Naive thymus-derived CD8-positive, alpha-beta T cell (primary cell): ENCODE measurements around the gene GIGYF1. TPM values are rescaled to one million over a fixed set of nuclear protein-coding genes. Genes with fewer than 3 reads are reported as not detected.
"Not testable (repeated sequence)": the region's sequence is repeated elsewhere in the genome, so short reads cannot be mapped to it uniquely, and the experiment has no call there.

Experiments used
- ATAC-seq, 2 donors: fragments of 150-1000 bp; cut with Tn5 transposase in 1 of 2; sonication (Bioruptor Pico), chemical (Tn5 transposase) in 1 of 2; 1 replicate in 1 of 2; 2 replicates in 1 of 2; pipeline ENCODE4 v1.10.0; 2021; ENCODE audit warnings: mild to moderate bottlenecking in 2 of 2, moderate library complexity in 2 of 2
- POLR2A ChIA-PET: fragments of 350-600 bp; sonication (Branson Sonifier 250); formaldehyde crosslinking; loops from one replicate; lab custom pipeline; 2021; ENCODE audit warnings: antibody characterized with exemption; lab: Charles Lee
- DNase-seq, 10 donors: peaks; one replicate each; pipeline versions ENCODE4 v3.0.0 to v3.0.0-alpha.2; 2020 to 2022
- H3K27ac Mint-ChIP-seq, 10 donors: one replicate each; pipeline ENCODE4 v1.8.0; 2020 to 2022; ENCODE audit warnings: mild to moderate bottlenecking in 10 of 10, mixed read lengths in 10 of 10, moderate library complexity in 4 of 10, inconsistent platforms in 1 of 10
- H3K27me3 Mint-ChIP-seq, 5 donors: one replicate each; pipeline ENCODE4 v1.8.0; 2021 to 2022; ENCODE audit warnings: mixed read lengths in 5 of 5
- H3K36me3 Mint-ChIP-seq, 3 donors: one replicate each; pipeline ENCODE4 v1.8.0; 2020 to 2022; ENCODE audit warnings: mixed read lengths in 3 of 3, mild to moderate bottlenecking in 2 of 3, inconsistent platforms in 1 of 3
- H3K4me1 Mint-ChIP-seq, 4 donors: one replicate each; pipeline ENCODE4 v1.8.0; 2021 to 2022; ENCODE audit warnings: mixed read lengths in 4 of 4
- H3K4me3 Mint-ChIP-seq, 10 donors: one replicate each; pipeline ENCODE4 v1.8.0; 2020 to 2022; ENCODE audit warnings: mild to moderate bottlenecking in 10 of 10, mixed read lengths in 10 of 10, moderate library complexity in 6 of 10, inconsistent platforms in 1 of 10
- H3K9me3 Mint-ChIP-seq, 9 donors: one replicate each; pipeline ENCODE4 v1.8.0; 2020 to 2022; ENCODE audit warnings: mixed read lengths in 9 of 9, mild to moderate bottlenecking in 3 of 9, inconsistent platforms in 1 of 9, moderate library complexity in 1 of 9
- polyA plus RNA-seq, 3 donors: library from polyadenylated mRNA; unstranded; fragments of 300-500 nt; fragmentation: Illumina TruSeq; gene quantifications; one replicate each; pipeline ENCODE4 v1.2.3, GENCODE V29; 2021
- total RNA-seq, 8 experiments: library from RNA in 2 of 8; stranded (reverse) in 2 of 8; gene quantifications; one replicate each; pipeline ENCODE4 v1.2.3 and lab custom pipeline; 2021 to 2026

The GIGYF1 gene
- total and polyA plus RNA-seq, 5 experiments from 2014 or later, result 0.83 to 122 (median 3.0) TPM

DNA sequence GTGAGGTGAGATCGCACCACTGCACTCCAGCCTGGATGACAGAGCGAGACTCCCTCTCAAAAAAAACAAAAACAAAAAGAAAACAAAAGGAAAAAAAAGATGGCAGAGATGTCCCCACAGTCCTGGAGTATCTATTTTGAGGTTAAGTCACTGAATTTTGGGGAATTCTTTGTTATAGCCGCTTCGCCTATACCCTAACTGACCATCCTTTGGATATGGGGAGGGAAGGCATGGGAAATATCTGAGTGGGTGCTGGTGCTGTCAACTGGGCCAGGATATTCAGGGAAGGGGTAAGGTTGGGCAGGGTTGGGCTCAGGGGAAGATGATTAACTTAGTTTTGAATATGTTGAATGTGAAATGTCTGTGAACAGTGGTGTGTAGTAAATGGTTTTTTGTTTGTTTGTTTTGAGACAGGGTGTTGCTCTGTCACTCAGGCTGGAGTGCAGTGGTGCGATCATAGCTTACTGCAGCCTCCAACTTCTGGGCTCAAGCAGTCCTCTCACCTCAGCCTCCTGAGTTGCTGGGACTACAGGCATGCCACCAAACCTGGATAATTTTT is 28.8 kb downstream of the GIGYF1 start:
- no peak overlapping the region for H3K4me3 Mint-ChIP-seq
- POLR2A ChIA-PET, result interaction anchor here (0.9 to 1.2 kb wide), 2 partner anchors 10 to 35 kb away, joined by 3 read pairs; no protein-coding TSS in a partner anchor
- no peaks in the 10 kb centered on the region for H3K9me3 Mint-ChIP-seq
- no peaks in the 10 kb centered on the region for H3K36me3 Mint-ChIP-seq
- DNase-seq (no peak), ATAC-seq (no peak)
- H3K27me3 Mint-ChIP-seq, result peaks cover 2 to 10% (median 5%) of the 10 kb centered on the region in 5 donors
- peak overlapping the region in 2 of 10 donors; percentile 26 to 40 for H3K27ac Mint-ChIP-seq
- peaks cover 0 to 6% (median 0%) of the 10 kb centered on the region in 4 donors for H3K4me1 Mint-ChIP-seq

DNA sequence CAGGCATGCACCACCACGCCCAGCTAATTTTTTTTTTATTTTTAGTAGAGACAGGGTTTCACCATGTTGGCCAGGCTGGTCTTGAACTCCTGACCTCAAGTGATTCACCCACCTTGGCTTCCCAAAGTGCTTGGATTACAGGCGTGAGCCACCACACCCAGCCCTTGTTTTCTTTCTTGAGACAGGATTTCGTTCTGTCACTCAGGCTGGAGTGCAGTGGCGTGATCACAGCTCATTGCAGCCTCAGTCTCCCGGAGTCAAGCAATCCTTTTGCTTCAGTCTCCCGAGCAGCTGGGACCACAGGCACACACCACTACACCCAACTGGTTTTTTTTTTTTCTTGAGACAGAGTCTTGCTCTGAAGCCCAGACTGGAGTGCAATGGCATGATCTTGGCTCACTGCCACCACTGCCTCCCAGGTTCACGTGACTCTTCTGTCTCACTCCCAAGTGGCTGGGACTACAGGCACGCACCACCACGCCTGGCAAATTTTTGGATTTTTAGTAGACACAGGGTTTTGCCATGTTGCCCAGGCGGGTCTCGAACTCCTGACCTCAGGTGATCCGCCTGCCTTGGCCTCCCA is 31.8 kb downstream of the GIGYF1 start:
- H3K27ac Mint-ChIP-seq, H3K4me3 Mint-ChIP-seq, ATAC-seq, DNase-seq, H3K36me3 Mint-ChIP-seq, H3K9me3 Mint-ChIP-seq, POLR2A ChIA-PET, H3K4me1 Mint-ChIP-seq: not testable (repeated sequence)
- H3K27me3 Mint-ChIP-seq, result peaks cover 9 to 34% (median 22%) of the 10 kb centered on the region in 5 donors

DNA sequence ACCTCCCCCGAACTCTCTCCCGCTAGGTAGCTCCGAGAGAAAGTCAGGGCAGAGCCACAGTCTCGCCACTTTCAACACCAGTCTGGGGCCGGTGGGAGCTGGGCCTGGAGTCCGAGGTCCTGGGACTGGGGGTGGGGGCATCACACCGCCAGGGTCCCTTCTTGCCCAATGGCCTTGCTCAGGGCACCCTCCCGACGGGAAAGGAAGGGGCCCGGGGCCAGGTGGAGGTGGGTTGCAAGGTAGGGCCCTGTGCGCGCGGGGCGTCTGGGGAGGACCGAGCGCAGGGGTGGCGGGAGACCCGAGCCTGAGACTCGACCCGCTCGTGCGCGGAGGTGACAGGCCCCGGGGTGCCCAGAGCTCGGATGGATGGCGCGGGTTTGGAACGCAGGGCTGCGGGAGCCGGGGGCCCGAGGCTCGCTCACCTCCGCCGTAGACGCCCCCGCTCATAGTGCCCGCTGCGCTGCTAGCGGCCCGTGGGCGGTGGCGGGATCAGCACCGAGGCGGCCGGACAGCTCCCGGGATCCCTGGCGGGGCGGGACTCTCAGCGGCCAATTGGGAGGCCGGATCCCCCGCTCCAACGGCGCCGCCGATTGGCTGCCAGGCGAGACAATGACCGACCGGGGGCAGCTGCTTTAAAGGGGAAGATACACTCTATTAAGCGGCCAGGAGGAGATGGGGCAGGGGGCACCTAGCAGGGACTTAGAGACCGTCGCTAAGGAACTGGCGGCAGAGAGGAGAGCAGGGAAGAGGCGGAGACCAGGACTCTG is 38.0 kb downstream of the GIGYF1 start, which contains the start of gene ACTL6B:
Gene ACTL6B (minus strand): TSS at position 541 of the 767 bp plus-strand sequence. CDS start 94 bp downstream, at position 447.
- POLR2A ChIA-PET, result interaction anchor here (0.6 to 0.7 kb wide), 3 partner anchors 10 to 20 kb away, joined by 3 read pairs; no protein-coding TSS in a partner anchor
- Mint-ChIP-seq H3K27ac (no peak within 1 kb of the TSS), H3K4me1 (peaks cover 0 to 1% (median 0%) of the 10 kb centered on the region in 4 donors), H3K27me3 (peaks cover 19 to 66% (median 38%) of the 10 kb centered on the region in 5 donors), H3K9me3 (peaks cover 0 to 4% (median 0%) of the 10 kb centered on the region in 9 donors), H3K4me3 (peak within 1 kb of the TSS in 1 of 10 donors; percentile 26), H3K36me3 (peaks cover 0 to 5% (median 0%) of the 10 kb centered on the region in 3 donors)
- ATAC-seq (peak; percentile 70 to 81), DNase-seq (peak in 9 of 10 donors; percentile 35 to 73 (median 55))

DNA sequence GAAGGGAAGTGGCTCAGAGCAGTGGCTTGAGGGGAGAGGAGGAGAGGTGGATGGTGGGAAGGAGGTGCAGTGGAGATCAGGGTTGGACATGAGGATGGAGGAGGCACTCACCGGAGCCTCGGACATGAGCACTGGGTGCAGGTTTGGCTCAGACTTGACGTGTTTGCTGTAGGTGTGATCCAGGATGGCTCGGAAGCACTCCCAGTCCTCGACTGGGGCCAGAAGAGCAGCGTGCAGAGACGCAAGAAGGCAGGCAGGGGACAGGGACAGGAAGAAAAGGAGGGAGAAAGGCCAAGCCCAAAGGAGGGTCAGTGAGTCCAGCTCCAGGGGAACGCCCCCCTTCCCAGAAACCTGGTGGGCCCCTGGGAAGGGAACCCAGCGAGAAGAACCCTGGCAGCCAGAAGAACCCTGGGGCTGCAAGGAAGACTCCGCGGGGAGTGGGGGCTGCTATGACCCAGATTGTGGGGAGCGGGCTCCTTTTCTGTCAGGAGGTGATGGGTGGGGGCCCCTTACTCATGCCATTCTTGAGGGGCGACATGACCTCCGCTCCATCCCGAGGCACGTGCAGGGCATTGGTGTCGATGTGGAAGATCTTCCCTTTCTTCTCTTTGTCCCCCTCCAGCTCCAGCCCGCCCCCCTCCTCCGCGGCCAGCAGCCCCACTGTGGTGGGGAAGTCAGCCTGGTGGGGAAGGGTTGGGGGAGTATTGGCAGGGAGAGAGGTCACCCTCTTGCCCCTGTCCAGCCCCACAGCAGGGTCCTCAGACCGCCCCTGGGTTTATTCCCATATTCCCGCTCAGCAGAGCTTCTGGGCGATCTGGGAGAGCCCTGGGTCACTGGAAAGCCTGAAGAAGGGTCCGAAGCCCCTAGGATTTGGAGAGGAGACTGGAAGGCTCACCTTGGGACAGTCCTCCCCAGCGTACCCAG is 38.9 kb downstream of the GIGYF1 start:
- peaks cover 21 to 65% (median 43%) of the 10 kb centered on the region in 5 donors for H3K27me3 Mint-ChIP-seq
- DNase-seq (no peak), ATAC-seq (no peak)
- POLR2A ChIA-PET, result interaction anchor here (0.6 to 0.7 kb wide), 2 partner anchors 11 to 196 kb away, joined by 3 to 4 read pairs; no protein-coding TSS in a partner anchor
- H3K4me3 Mint-ChIP-seq, result no peak overlapping the region
- H3K9me3 Mint-ChIP-seq, result peaks cover 0 to 4% (median 0%) of the 10 kb centered on the region in 9 donors
- no peaks in the 10 kb centered on the region for H3K4me1 Mint-ChIP-seq
- peaks cover 0 to 5% (median 0%) of the 10 kb centered on the region in 3 donors for H3K36me3 Mint-ChIP-seq
- H3K27ac Mint-ChIP-seq, result peak overlapping the region in 1 of 10 donors; percentile 79

DNA sequence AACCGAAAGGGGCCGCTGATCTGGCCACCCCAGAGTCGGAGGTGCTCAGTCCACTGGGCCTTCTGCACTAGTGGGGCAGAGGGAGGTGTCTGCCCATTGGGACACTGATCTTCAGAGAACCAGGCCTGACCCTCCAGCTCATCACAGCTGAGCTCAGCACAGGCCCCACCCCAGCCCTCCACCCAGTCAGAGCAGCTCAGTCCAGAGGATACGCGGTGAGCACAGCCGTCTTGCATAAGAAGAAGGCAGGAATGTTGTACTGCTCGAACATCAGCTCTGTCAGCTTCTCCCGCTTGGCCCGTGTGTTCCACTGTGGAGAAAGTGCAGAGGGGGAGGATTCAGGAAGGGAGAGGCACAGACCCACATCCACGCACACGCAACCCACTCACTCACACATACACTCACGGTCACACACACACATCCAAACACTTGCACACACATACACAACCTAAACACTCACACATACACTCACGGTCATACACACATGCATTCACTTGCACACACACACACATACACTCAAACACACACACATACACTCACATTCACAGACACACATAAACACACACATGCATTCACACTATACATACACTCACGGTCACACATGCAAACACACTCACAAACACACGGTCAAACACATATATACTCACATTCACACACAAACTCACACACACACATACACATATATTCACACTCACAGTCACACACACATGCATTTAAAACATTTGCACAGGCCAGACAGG is 44.1 kb downstream of the GIGYF1 start:
- Mint-ChIP-seq H3K27ac (no peak overlapping the region), H3K27me3 (peaks cover 15 to 53% (median 23%) of the 10 kb centered on the region in 5 donors), H3K9me3 (peaks cover 0 to 4% (median 0%) of the 10 kb centered on the region in 9 donors), H3K4me3 (no peak overlapping the region), H3K4me1 (no peaks in the 10 kb centered on the region), H3K36me3 (peaks cover 0 to 5% (median 0%) of the 10 kb centered on the region in 3 donors)
- no peak for ATAC-seq
- POLR2A ChIA-PET, result no interaction called here
- DNase-seq, result no peak

DNA sequence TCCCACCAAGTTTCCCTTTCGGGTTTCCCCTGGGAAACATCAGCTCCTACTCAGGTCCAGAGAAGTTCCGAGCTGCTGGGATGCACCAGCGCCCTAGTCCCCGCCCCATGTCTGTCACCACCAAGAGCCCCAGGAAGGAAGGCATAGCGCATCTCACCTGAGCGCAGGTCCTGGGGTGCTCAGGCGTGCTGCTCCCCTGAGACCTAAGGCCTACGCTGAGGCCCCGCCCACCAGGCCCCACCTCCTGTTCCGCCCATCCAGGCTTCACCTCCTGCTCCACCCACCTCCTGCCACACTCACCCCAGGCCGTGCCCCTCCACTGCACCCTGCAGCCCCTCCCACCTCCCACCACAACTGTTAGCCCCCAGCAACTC is 51.5 kb downstream of the GIGYF1 start:
- ATAC-seq, result peak; percentile 30 to 61
- Mint-ChIP-seq H3K4me1 (peaks cover 0 to 5% (median 0%) of the 10 kb centered on the region in 4 donors), H3K4me3 (no peak overlapping the region), H3K36me3 (no peaks in the 10 kb centered on the region), H3K27me3 (peaks cover 0 to 12% (median 0%) of the 10 kb centered on the region in 5 donors), H3K27ac (no peak overlapping the region), H3K9me3 (no peaks in the 10 kb centered on the region)
- no peak for DNase-seq
- POLR2A ChIA-PET, result no interaction called here

DNA sequence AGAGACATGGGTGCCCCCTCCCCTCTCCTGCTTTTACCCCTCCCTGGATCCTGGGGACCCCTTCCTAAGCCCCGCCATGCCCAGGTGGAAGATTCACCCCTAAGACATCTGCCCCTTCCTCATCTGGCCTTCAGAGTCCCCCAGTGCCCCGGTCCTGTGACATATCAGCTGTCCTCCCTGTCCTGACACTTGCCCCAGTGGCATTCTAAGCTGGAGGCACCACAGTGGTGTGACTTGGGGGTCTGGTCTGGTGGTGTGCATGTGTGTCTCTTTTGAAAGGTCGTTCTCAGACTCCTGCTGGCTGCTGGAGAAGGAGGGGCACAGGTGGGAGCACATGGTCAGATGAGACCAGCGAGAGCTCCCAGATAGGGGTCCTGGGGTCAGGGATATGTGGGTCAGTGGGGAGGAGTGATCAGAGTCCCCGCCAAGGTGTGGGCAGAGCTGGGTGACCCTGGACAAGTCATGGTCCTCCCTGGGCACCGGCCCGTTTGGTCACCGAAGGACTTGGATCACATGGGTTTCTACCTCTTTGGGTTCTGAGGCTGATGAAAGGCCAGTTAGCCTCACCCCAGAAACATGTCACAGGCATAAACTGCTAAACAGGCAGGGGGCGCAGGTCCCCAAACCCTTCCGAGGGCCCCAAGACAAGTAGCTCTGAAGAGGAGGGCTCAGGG is 52.1 kb downstream of the GIGYF1 start:
- POLR2A ChIA-PET, result no interaction called here
- ATAC-seq (no peak), DNase-seq (no peak)
- H3K27me3 Mint-ChIP-seq, result peaks cover 0 to 9% (median 0%) of the 10 kb centered on the region in 5 donors
- H3K4me3 Mint-ChIP-seq, result no peak overlapping the region
- H3K36me3 Mint-ChIP-seq, result no peaks in the 10 kb centered on the region
- H3K27ac Mint-ChIP-seq, result no peak overlapping the region
- H3K9me3 Mint-ChIP-seq, result no peaks in the 10 kb centered on the region
- H3K4me1 Mint-ChIP-seq, result peaks cover 0 to 5% (median 0%) of the 10 kb centered on the region in 4 donors

DNA sequence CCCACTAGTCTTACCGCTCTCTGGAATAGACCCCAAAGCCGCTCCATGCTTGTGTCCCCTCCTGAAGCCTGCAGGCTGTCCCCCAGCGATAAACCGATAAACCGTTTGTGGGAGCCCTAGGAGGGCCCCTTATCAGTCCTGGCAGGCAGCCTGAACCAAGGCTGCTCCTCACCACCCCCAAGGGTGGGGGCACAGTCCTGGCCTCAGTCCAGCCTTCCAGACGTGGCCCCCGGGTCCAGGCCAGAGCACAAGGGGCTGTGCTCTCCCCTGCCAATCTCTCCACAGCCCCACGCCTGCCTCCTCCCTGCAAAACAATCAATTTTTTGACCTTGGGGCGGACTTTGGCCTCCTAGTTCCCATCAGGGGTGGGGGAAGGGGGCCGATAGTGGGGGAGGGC is 52.6 kb downstream of the GIGYF1 start, which contains the start of gene TFR2:
Gene TFR2 (minus strand): TSS at position 90 of the 397 bp plus-strand sequence. CDS start 43 bp downstream, at position 47.
- POLR2A ChIA-PET, result no interaction called here
- DNase-seq (no peak), ATAC-seq (no peak)
- H3K27me3 Mint-ChIP-seq, result peaks cover 0 to 10% (median 0%) of the 10 kb centered on the region in 5 donors
- no peak within 1 kb of the TSS for H3K4me3 Mint-ChIP-seq
- H3K36me3 Mint-ChIP-seq, result no peaks in the 10 kb centered on the region
- peak within 1 kb of the TSS in 1 of 10 donors; percentile 38 for H3K27ac Mint-ChIP-seq
- peaks cover 0 to 5% (median 0%) of the 10 kb centered on the region in 4 donors for H3K4me1 Mint-ChIP-seq
- no peaks in the 10 kb centered on the region for H3K9me3 Mint-ChIP-seq

DNA sequence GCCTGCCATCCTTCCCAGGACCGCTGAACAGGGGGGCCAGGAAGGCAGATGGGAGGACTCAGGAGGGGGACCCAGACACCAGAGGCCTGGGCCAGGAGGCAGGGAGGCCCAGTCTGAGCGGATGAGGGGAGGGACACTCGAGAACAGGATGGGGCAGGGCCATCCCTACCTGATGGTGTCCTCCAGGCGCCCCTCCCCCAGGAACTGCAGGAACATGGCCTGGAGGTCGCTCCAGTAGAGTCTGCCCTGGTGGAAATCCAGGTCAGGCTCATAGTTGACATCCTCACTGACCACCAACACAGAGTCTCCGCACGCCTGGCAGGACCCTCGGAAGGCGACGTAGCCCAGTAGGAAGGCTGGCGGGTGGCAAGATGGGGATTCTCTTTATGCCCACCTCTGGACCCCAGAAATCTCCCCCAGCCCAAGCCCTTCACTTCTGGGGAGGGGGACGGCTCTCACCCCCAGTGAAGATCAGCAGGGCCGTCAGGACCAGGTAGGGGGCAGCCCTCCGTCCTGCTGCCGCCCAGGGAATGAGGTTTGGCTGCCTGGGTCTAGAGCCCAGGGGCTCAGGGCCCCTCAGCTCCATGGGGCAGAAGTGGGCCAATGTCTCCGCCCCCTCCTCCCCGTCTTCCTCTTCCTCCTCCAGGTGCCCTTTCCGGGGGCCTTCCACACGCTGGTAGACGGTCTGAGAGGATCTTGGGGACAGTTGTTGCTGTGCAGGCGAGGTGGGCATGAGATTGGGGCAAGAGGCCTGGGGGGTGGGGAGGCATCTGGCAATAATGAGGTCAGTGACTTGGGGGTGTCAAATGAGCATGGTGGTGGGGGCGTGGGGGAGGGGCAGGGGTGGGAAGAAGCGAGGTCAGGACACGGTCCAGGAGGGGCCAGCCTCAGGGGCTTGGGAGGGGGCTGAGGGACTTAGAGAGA is 53.3 kb downstream of the GIGYF1 start:
- ATAC-seq (no peak), DNase-seq (no peak)
- H3K27ac Mint-ChIP-seq, result peak overlapping the region in 1 of 10 donors; percentile 38
- no peak overlapping the region for H3K4me3 Mint-ChIP-seq
- peaks cover 0 to 8% (median 0%) of the 10 kb centered on the region in 5 donors for H3K27me3 Mint-ChIP-seq
- H3K36me3 Mint-ChIP-seq, result no peaks in the 10 kb centered on the region
- H3K9me3 Mint-ChIP-seq, result no peaks in the 10 kb centered on the region
- POLR2A ChIA-PET, result no interaction called here
- H3K4me1 Mint-ChIP-seq, result peaks cover 0 to 5% (median 0%) of the 10 kb centered on the region in 4 donors

DNA sequence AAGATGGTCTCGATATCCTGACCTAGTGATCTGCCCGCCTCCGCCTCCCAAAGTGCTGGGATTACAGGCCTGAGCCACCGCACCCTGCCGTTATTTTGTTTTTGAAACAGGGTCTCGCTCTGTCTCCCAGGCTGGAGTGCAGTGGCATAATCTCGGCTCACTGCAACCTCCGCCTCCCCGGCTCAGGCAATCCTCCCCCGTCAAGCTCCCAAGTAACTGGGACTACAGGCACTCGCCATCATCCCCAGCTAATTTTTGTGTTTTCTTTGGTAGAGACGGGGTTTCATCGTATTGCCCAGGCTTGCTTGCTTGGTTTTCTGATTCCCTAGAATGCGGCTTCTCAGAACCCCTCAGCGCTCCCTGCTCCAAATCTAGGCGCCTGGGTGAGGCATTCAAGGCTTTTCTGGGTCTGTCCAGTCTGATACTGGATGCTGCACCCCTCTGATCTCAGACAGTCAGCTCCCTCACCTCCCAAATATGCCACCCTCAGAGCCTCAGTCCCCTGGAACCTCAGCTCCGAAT is 54.0 kb downstream of the GIGYF1 start:
- POLR2A ChIA-PET, result interaction anchor here (0.9 to 1.5 kb wide), 2 partner anchors 28 to 54 kb away, joined by 3 read pairs; partner anchors contain the start of genes FBXO24, LRCH4 and MOSPD3
- peaks cover 0 to 6% (median 0%) of the 10 kb centered on the region in 5 donors for H3K27me3 Mint-ChIP-seq
- no peak overlapping the region for H3K4me3 Mint-ChIP-seq
- ATAC-seq, result no peak
- peaks cover 0 to 5% (median 0%) of the 10 kb centered on the region in 4 donors for H3K4me1 Mint-ChIP-seq
- no peaks in the 10 kb centered on the region for H3K9me3 Mint-ChIP-seq
- H3K27ac Mint-ChIP-seq, result no peak overlapping the region
- DNase-seq, result no peak
- H3K36me3 Mint-ChIP-seq, result no peaks in the 10 kb centered on the region
